H1 (cell line): ENCODE data around the gene CXCL1. TPM values are rescaled to one million over a fixed set of nuclear protein-coding genes. Genes with fewer than 3 reads are reported as not detected.

ENCODE experiments used
- CTCF ChIA-PET: fragments of 300-600 bp; sonication (Branson Sonifier 250); formaldehyde crosslinking; loops from one replicate; lab custom pipeline; 2021; ENCODE audit not compliant: partially characterized antibody; lab: Charles Lee
- POLR2A ChIA-PET: fragments of 300-600 bp; sonication (Branson Sonifier 250); formaldehyde crosslinking; loops from one replicate; lab custom pipeline; 2021; ENCODE audit warnings: inconsistent platforms; ENCODE audit not compliant: partially characterized antibody; lab: Charles Lee
- DNase-seq, 2 experiments: peaks; one replicate each; pipeline versions ENCODE4 v3.0.0 to v3.0.0-alpha.2; 2010 to 2022; ENCODE audit warnings: low spot score in 2 of 2, low read depth in 1 of 2, mixed read lengths in 1 of 2
- FAIRE-seq: peaks from 2 replicates; lab custom pipeline; 2011; peaks lifted over from hg19 to GRCh38; lab: Jason Lieb, UNC
- H2AFZ ChIP-seq: 2 replicates; pipeline ENCODE4 v1.8.1; 2012; ENCODE audit warnings: low read length, inconsistent platforms
- H2AK5ac ChIP-seq: 2 replicates; pipeline ENCODE4 v1.6.1; 2013; ENCODE audit warnings: low read depth, low read length
- H2BK120ac ChIP-seq: replicated peaks from 2 replicates; pipeline ENCODE3; 2013; ENCODE audit warnings: low read depth, low read length, inconsistent platforms
- H2BK12ac ChIP-seq: 2 replicates; pipeline ENCODE4 v1.6.1; 2013; ENCODE audit warnings: low read depth, low read length
- H2BK15ac ChIP-seq: 2 replicates; pipeline ENCODE4 v1.6.1; 2013; ENCODE audit warnings: low read length
- H2BK20ac ChIP-seq: 2 replicates; pipeline ENCODE4 v1.6.1; 2013; ENCODE audit warnings: low read length
- H2BK5ac ChIP-seq: 2 replicates; pipeline ENCODE4 v1.6.1; 2013; ENCODE audit warnings: low read depth, low read length
- H3K14ac ChIP-seq: 2 replicates; pipeline ENCODE4 v1.6.1; 2013; ENCODE audit warnings: inconsistent platforms; ENCODE audit not compliant: insufficient read length
- H3K18ac ChIP-seq: 2 replicates; pipeline ENCODE4 v1.6.1; 2013; ENCODE audit warnings: low read length; ENCODE audit errors: extremely low read depth
- H3K23ac ChIP-seq: 2 replicates; pipeline ENCODE4 v1.6.1; 2013; ENCODE audit warnings: inconsistent platforms; ENCODE audit not compliant: insufficient read length
- H3K23me2 ChIP-seq: 2 replicates; pipeline ENCODE4 v1.6.1; 2013; ENCODE audit warnings: low read depth, low read length
- H3K27ac ChIP-seq: 2 replicates; pipeline ENCODE4 v1.6.1; 2011; ENCODE audit warnings: low read depth, low read length, inconsistent platforms
- H3K27me3 ChIP-seq, 4 experiments: replicated peaks in 1 of 4; 1 replicate in 1 of 4; 2 replicates in 3 of 4; pipeline versions ENCODE4 v1.6.1 to v1.8.1; 2011 to 2013; ENCODE audit warnings: low read length in 3 of 4, mild to moderate bottlenecking in 3 of 4, inconsistent platforms in 2 of 4, mixed read lengths in 2 of 4, moderate library complexity in 1 of 4; ENCODE audit not compliant: control insufficient read depth in 3 of 4, insufficient read depth in 3 of 4; ENCODE audit errors: extremely low read depth in 1 of 4
- H3K36me3 ChIP-seq, 4 experiments: 2 replicates each; pipeline versions ENCODE4 v1.6.1 to v1.8.1; 2011 to 2013; ENCODE audit warnings: mild to moderate bottlenecking in 4 of 4, low read length in 3 of 4, moderate library complexity in 2 of 4, control low read depth in 1 of 4, inconsistent platforms in 1 of 4; ENCODE audit not compliant: insufficient read depth in 4 of 4, control insufficient read depth in 2 of 4
- H3K4ac ChIP-seq: replicated peaks from 2 replicates; pipeline ENCODE3; 2013; ENCODE audit warnings: low read length, low read depth, mixed read lengths, inconsistent platforms; ENCODE audit not compliant: insufficient read length
- H3K4me1 ChIP-seq, 4 experiments: replicated peaks in 1 of 4; 1 replicate in 1 of 4; 2 replicates in 3 of 4; pipeline versions ENCODE4 v1.6.1 to v1.8.1; 2011 to 2013; ENCODE audit warnings: low read length in 3 of 4, inconsistent platforms in 2 of 4, mixed read lengths in 1 of 4; ENCODE audit not compliant: insufficient read depth in 4 of 4, control insufficient read depth in 3 of 4
- H3K4me2 ChIP-seq, 2 experiments: 2 replicates each; pipeline versions ENCODE4 v1.6.1 to v1.8.1; 2011 to 2013; ENCODE audit warnings: low read depth in 2 of 2, low read length in 2 of 2, control low read depth in 1 of 2, inconsistent platforms in 1 of 2, mild to moderate bottlenecking in 1 of 2; ENCODE audit not compliant: insufficient read depth in 1 of 2
- H3K4me3 ChIP-seq, 4 experiments: fragments of 200-600, 300-600 bp in 1 of 4; sonication (generic), shearing (Covaris generic), sonication (Bioruptor Twin) in 1 of 4; 2 replicates each; pipeline versions ENCODE4 v1.5.1 to v1.8.1; 2011 to 2016; ENCODE audit warnings: low read length in 4 of 4, low read depth in 3 of 4, control low read depth in 2 of 4, inconsistent platforms in 2 of 4, mild to moderate bottlenecking in 2 of 4, mixed read lengths in 1 of 4, moderate library complexity in 1 of 4; ENCODE audit not compliant: insufficient read depth in 2 of 4; ENCODE audit errors: extremely low read depth in 1 of 4
- H3K56ac ChIP-seq: replicated peaks from 2 replicates; pipeline ENCODE3; 2013; ENCODE audit warnings: low read depth, mild to moderate bottlenecking, mixed read lengths, low read length, inconsistent platforms; ENCODE audit not compliant: insufficient read length
- H3K79me1 ChIP-seq: 2 replicates; pipeline ENCODE4 v1.6.1; 2013; ENCODE audit warnings: low read depth, low read length, control low read depth
- H3K79me2 ChIP-seq, 2 experiments: 2 replicates each; pipeline versions ENCODE4 v1.6.1 to v1.8.1; 2012 to 2013; ENCODE audit warnings: low read length in 2 of 2, mild to moderate bottlenecking in 2 of 2, inconsistent platforms in 1 of 2; ENCODE audit not compliant: insufficient read depth in 2 of 2, control insufficient read depth in 1 of 2
- H3K9ac ChIP-seq, 4 experiments: replicated peaks in 1 of 4; 1 replicate in 1 of 4; 2 replicates in 3 of 4; pipeline versions ENCODE4 v1.6.1 to v1.8.1; 2011 to 2013; ENCODE audit warnings: low read depth in 3 of 4, low read length in 3 of 4, control low read depth in 2 of 4, mild to moderate bottlenecking in 2 of 4, moderate library complexity in 2 of 4, inconsistent platforms in 1 of 4; ENCODE audit errors: extremely low read depth in 1 of 4
- H3K9me3 ChIP-seq, 2 experiments: 2 replicates each; pipeline versions ENCODE4 v1.6.1 to v1.8.1; 2012 to 2013; ENCODE audit warnings: mild to moderate bottlenecking in 2 of 2, moderate library complexity in 2 of 2, control low read depth in 1 of 2, inconsistent platforms in 1 of 2, low read depth in 1 of 2, low read length in 1 of 2, mixed read lengths in 1 of 2; ENCODE audit not compliant: insufficient read depth in 2 of 2
- H4K20me1 ChIP-seq, 2 experiments: replicated peaks in 1 of 2; 2 replicates each; pipeline versions ENCODE3 to v1.8.1; 2011 to 2013; ENCODE audit warnings: inconsistent platforms in 2 of 2, low read length in 2 of 2, mild to moderate bottlenecking in 1 of 2; ENCODE audit not compliant: insufficient read depth in 2 of 2, control insufficient read depth in 1 of 2
- H4K5ac ChIP-seq: 2 replicates; pipeline ENCODE4 v1.6.1; 2013; ENCODE audit warnings: low read length, low read depth, mixed read lengths, inconsistent platforms; ENCODE audit not compliant: insufficient read length
- H4K8ac ChIP-seq: 2 replicates; pipeline ENCODE4 v1.8.0; 2013; ENCODE audit warnings: mild to moderate bottlenecking, moderate library complexity, low read length, inconsistent platforms; ENCODE audit not compliant: insufficient read depth; ENCODE audit errors: extremely low read depth
- H4K91ac ChIP-seq: replicated peaks from 2 replicates; pipeline ENCODE3; 2013; ENCODE audit warnings: low read length, mixed read lengths, inconsistent platforms; ENCODE audit not compliant: insufficient read length
- BACH1 ChIP-seq: IDR thresholded peaks from 2 replicates; pipeline ENCODE4 v1.6.1; 2012; ENCODE audit warnings: low read length, improper control_type of control experiment
- HDAC6 ChIP-seq: IDR thresholded peaks from one replicate; pipeline ENCODE4 v1.7.1; 2012; ENCODE audit warnings: low read depth, mild to moderate bottlenecking, inconsistent platforms, low read length, moderate library complexity
- JUN ChIP-seq: IDR thresholded peaks from 2 replicates; pipeline ENCODE4 v1.6.1; 2011; ENCODE audit warnings: low read depth, mild to moderate bottlenecking, improper control_type of control experiment, low read length
- KDM4A ChIP-seq: IDR thresholded peaks from one replicate; pipeline ENCODE4 v1.7.1; 2012; ENCODE audit warnings: low read depth, mild to moderate bottlenecking, moderate library complexity, low read length, inconsistent platforms; ENCODE audit not compliant: severe bottlenecking
- PHF8 ChIP-seq: fragments of 200-600 bp; sonication (generic); conservative IDR thresholded peaks from 2 replicates; pipeline ENCODE4 v1.7.1; 2012; ENCODE audit warnings: low read depth, mild to moderate bottlenecking, inconsistent platforms, low read length, moderate library complexity
- RXRA ChIP-seq: IDR thresholded peaks from 2 replicates; pipeline ENCODE4 v1.6.1; 2011; ENCODE audit warnings: low read depth, mild to moderate bottlenecking, low read length, moderate library complexity; ENCODE audit not compliant: insufficient read depth
- TCF12 ChIP-seq: IDR thresholded peaks from 2 replicates; pipeline ENCODE4 v1.6.1; 2011; ENCODE audit warnings: low read depth, mild to moderate bottlenecking, low read length
- WGBS, 2 experiments: shearing (Covaris generic) in 1 of 2; methylation state at CpG; one replicate each; pipeline versions ENCODE4 v1.1.6 to v1.1.7; 2013 to 2015; ENCODE audit warnings: low lambda C conversion rate in 2 of 2, mixed read lengths in 2 of 2, inconsistent platforms in 1 of 2, low coverage in 1 of 2, missing lambda C conversion rate in 1 of 2; ENCODE audit not compliant: insufficient replicate concordance in 2 of 2, insufficient coverage in 1 of 2, insufficient read length in 1 of 2; ENCODE audit errors: extremely low coverage in 1 of 2, missing lambda C conversion rate in 1 of 2; 5-methylcytosine and 5-hydroxymethylcytosine counted together
- polyA plus RNA-seq, 7 experiments: library from polyadenylated mRNA; depleted of rRNA in 3 of 7; stranded (reverse) in 5 of 7; unstranded in 2 of 7; fragments of >200 nt in 5 of 7; fragments of 200-250 nt in 2 of 7; gene quantifications; 1 replicate in 5 of 7; 2 replicates in 1 of 7; 4 replicates in 1 of 7; pipeline versions ENCODE4 v1.2.1 to v1.2.3, GENCODE V29; 2011 to 2013; ENCODE audit warnings: missing spikeins in 2 of 7, mixed read lengths in 2 of 7
- total RNA-seq: library from RNA; stranded (reverse); fragmentation: NEBNext Ultra II Directional; extraction: Animal tissue kit (Norgen Biotek cat#: 25700); gene quantifications from 2 replicates; pipeline ENCODE4 v1.2.1, GENCODE V29; 2021
- TF ChIP-seq, protein P1 (sequence below): IDR thresholded peaks from 2 replicates; pipeline ENCODE4 v1.6.1; 2011; ENCODE audit warnings: low read depth, mild to moderate bottlenecking, low read length; ENCODE audit not compliant: insufficient read depth

CXCL1 gene
- total and polyA plus RNA-seq, 2 of the 8 experiments (the other 6 are each of a cell fraction or from before 2014, with no cell fraction given) = 0.77 to 0.80 TPM

DNA sequence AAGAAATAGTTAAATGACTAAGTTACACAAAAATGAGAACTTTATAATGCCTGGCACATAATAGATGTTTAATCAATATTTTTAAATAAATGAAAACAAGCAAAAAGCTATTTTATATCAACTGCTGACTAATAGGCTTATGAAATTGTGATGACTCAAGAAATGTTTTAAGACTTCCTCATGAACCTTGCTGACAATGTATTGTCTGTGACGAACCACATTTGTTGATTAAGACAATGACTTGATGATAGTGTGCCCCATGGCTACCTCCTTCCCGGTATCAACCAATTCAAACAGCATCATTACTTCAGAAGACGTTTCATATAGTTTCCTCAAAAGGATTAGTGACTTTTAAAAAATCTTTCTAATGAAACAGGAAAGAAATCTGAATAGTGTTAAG is 24.8 kb upstream of the CXCL1 start:
- no peak overlapping the region for H4K8ac ChIP-seq
- 92% methylated on average over 3 of the region's 3 CpGs; no CpG with 5 or more reads in 1 of the 2 experiments for WGBS, 2 experiments
- H2AFZ ChIP-seq = no peak overlapping the region
- H3K18ac ChIP-seq = no peak overlapping the region
- no peaks in the 10 kb centered on the region for H3K79me1 ChIP-seq
- H4K20me1 ChIP-seq = no peaks in the 10 kb centered on the region
- no peak overlapping the region for H3K4me2 ChIP-seq
- H3K27me3 ChIP-seq = no peaks in the 10 kb centered on the region
- no peak overlapping the region for H2BK120ac ChIP-seq
- H2BK12ac ChIP-seq = no peak overlapping the region
- H2AK5ac ChIP-seq = no peak overlapping the region
- H2BK5ac ChIP-seq = no peak overlapping the region
- H3K56ac ChIP-seq = no peak overlapping the region
- no peaks in the 10 kb centered on the region for H3K79me2 ChIP-seq
- no peak overlapping the region for H3K27ac ChIP-seq
- H2BK15ac ChIP-seq = no peak overlapping the region
- DNase-seq = no peak
- no peak overlapping the region for H3K23ac ChIP-seq
- POLR2A ChIA-PET = no interaction called here
- CTCF ChIA-PET = interaction anchor here (1.0 to 1.7 kb wide), 3 partner anchors 20 to 256 kb away, joined by 3 to 5 read pairs (median 5); no protein-coding TSS in a partner anchor
- H3K36me3 ChIP-seq = no peaks in the 10 kb centered on the region
- H4K91ac ChIP-seq = no peak overlapping the region
- no peaks in the 10 kb centered on the region for H3K9me3 ChIP-seq
- TF ChIP-seq JUN = no peak
- TF ChIP-seq BACH1 = no peak
- no peak for TF ChIP-seq HDAC6
- no peak for TF ChIP-seq RXRA
- TF ChIP-seq KDM4A = no peak
- TF ChIP-seq, protein P1, sequence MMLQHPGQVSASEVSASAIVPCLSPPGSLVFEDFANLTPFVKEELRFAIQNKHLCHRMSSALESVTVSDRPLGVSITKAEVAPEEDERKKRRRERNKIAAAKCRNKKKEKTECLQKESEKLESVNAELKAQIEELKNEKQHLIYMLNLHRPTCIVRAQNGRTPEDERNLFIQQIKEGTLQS = no peak
- TF ChIP-seq PHF8 = no peak
- no peak for TF ChIP-seq TCF12
- H2BK20ac ChIP-seq = no peak overlapping the region
- no peak overlapping the region for H3K4ac ChIP-seq
- no peaks in the 10 kb centered on the region for H3K23me2 ChIP-seq
- H4K5ac ChIP-seq = no peak overlapping the region
- H3K9ac ChIP-seq = no peak overlapping the region
- H3K4me1 ChIP-seq = no peaks in the 10 kb centered on the region
- no peak overlapping the region for H3K4me3 ChIP-seq
- no peak overlapping the region for H3K14ac ChIP-seq
- FAIRE-seq = no peak
